HEK293 (cell line): ENCODE results near the gene IGF2BP1.
A peak's percentile ranks its signal among the peaks of the same experiment; 100 is the strongest.

Experiments used
- HOXD13 ChIP-seq: sonication (generic); formaldehyde crosslinking; IDR thresholded peaks from 2 replicates; pipeline ENCODE4 v1.8.0; 2022; ENCODE audit warnings: missing genetic modification reagents, borderline replicate concordance
- MYNN ChIP-seq: fragments of 450-650 bp; formaldehyde crosslinking; IDR thresholded peaks from 2 replicates; pipeline ENCODE4 v1.5.1; 2016; ENCODE audit warnings: missing biosample characterization, missing genetic modification characterization, borderline replicate concordance
- REPIN1 ChIP-seq: fragments of 450-650 bp; formaldehyde crosslinking; IDR thresholded peaks from 2 replicates; pipeline ENCODE4 v1.5.1; 2017; ENCODE audit warnings: missing biosample characterization, missing genetic modification characterization, low read depth
- SCRT2 ChIP-seq: fragments of 450-650 bp; formaldehyde crosslinking; IDR thresholded peaks from 2 replicates; pipeline ENCODE4 v1.5.1; 2016; ENCODE audit warnings: missing biosample characterization, missing genetic modification characterization
- SP2 ChIP-seq: fragments of 450-650 bp; formaldehyde crosslinking; IDR thresholded peaks from 2 replicates; pipeline ENCODE4 v1.5.1; 2016; ENCODE audit warnings: missing biosample characterization, missing genetic modification characterization
- ZNF169 ChIP-seq: fragments of 450-650 bp; formaldehyde crosslinking; IDR thresholded peaks from 2 replicates; pipeline ENCODE4 v1.5.1; 2016; ENCODE audit warnings: missing biosample characterization, missing genetic modification characterization
- ZNF2 ChIP-seq: fragments of 450-650 bp; formaldehyde crosslinking; IDR thresholded peaks from 2 replicates; pipeline ENCODE4 v1.5.1; 2016; ENCODE audit warnings: missing biosample characterization, missing genetic modification characterization
- ZNF394 ChIP-seq: fragments of 450-650 bp; formaldehyde crosslinking; IDR thresholded peaks from 2 replicates; pipeline ENCODE4 v1.5.1; 2016; ENCODE audit warnings: missing biosample characterization, missing genetic modification characterization, mild to moderate bottlenecking, moderate library complexity, borderline replicate concordance
- ZNF623 ChIP-seq: fragments of 450-650 bp; formaldehyde crosslinking; IDR thresholded peaks from 2 replicates; pipeline ENCODE4 v1.5.1; 2016; ENCODE audit warnings: missing biosample characterization, missing genetic modification characterization
- ZNF658 ChIP-seq: fragments of 450-650 bp; formaldehyde crosslinking; IDR thresholded peaks from 2 replicates; pipeline ENCODE4; 2016; ENCODE audit warnings: missing biosample characterization, missing genetic modification characterization
- TF ChIP-seq, protein P1 (sequence below): fragments of 450-650 bp; formaldehyde crosslinking; IDR thresholded peaks from 2 replicates; pipeline ENCODE4 v1.5.1; 2016; ENCODE audit warnings: missing biosample characterization, missing genetic modification characterization
- TF ChIP-seq, protein P2 (sequence below): fragments of 450-650 bp; formaldehyde crosslinking; IDR thresholded peaks from 2 replicates; pipeline ENCODE4 v1.5.1; 2016; ENCODE audit warnings: missing biosample characterization, missing genetic modification characterization
- TF ChIP-seq, protein P3 (sequence below): fragments of 450-650 bp; formaldehyde crosslinking; IDR thresholded peaks from 2 replicates; pipeline ENCODE4 v1.5.1; 2016; ENCODE audit warnings: missing biosample characterization, missing genetic modification characterization, low read depth
- TF ChIP-seq, protein P4 (sequence below): fragments of 450-650 bp; formaldehyde crosslinking; IDR thresholded peaks from 2 replicates; pipeline ENCODE4 v1.5.1; 2016; ENCODE audit warnings: missing biosample characterization, missing genetic modification characterization
- TF ChIP-seq, protein P5 (sequence below): fragments of 450-650 bp; formaldehyde crosslinking; IDR thresholded peaks from 2 replicates; pipeline ENCODE4 v1.5.1; 2017; ENCODE audit warnings: missing biosample characterization, mild to moderate bottlenecking, missing genetic modification characterization, moderate library complexity
- TF ChIP-seq, protein P6 (sequence below): fragments of 450-650 bp; formaldehyde crosslinking; IDR thresholded peaks from 2 replicates; pipeline ENCODE4; 2016; ENCODE audit warnings: missing biosample characterization, missing genetic modification characterization

The IGF2BP1 gene

DNA sequence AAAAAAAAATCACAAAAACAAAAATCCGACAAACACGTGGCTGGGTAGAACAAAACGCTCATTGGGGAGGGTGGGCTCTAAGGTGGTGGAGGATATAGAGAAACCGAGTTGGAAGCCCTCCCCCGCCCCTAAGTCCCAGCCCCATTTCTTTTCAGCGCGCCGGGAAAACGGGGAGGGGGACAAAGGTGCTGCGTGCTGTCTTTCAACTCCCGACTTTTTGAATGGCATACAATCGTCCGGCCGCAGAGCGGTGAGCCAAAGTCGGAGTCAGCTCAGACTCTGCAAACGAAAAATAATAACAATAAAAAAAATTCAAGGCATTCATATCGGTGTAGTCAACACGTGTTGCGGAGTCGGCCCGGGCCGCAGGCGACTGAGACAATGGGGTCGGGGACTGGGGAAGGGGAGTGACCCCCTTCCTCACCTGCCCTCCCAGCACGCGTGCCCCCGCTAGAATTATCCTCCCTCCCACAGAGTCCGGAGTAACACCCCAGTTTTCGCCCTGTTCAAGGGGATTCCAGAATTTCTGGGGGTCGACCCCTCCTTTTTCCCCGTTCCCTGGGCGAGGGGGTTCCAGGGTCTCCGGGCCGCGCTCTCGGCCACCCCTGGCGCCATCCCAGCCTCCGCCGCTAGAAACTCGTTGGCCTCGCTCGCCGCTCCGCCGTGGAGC is 1.7 kb upstream of the IGF2BP1 start (continued):
- TF ChIP-seq ZNF658 (no peak), MYNN (0 out of 2 replicates have a peak, but pooled peaks have one; percentile 4), HOXD13 (no peak), SCRT2 (tag by site-specific recombination) (peak; percentile 88), ZNF2 (tag by site-specific recombination) (peak; percentile 47; the same call in 1 of the 2 replicates), REPIN1 (tag by site-specific recombination) (no peak), ZNF394 (no peak), SP2 (tag by site-specific recombination) (peak; percentile 77), ZNF623 (tag by site-specific recombination) (0 out of 2 replicates have a peak, but pooled peaks have one; percentile 13), ZNF169 (no peak)
- TF ChIP-seq, protein P1, sequence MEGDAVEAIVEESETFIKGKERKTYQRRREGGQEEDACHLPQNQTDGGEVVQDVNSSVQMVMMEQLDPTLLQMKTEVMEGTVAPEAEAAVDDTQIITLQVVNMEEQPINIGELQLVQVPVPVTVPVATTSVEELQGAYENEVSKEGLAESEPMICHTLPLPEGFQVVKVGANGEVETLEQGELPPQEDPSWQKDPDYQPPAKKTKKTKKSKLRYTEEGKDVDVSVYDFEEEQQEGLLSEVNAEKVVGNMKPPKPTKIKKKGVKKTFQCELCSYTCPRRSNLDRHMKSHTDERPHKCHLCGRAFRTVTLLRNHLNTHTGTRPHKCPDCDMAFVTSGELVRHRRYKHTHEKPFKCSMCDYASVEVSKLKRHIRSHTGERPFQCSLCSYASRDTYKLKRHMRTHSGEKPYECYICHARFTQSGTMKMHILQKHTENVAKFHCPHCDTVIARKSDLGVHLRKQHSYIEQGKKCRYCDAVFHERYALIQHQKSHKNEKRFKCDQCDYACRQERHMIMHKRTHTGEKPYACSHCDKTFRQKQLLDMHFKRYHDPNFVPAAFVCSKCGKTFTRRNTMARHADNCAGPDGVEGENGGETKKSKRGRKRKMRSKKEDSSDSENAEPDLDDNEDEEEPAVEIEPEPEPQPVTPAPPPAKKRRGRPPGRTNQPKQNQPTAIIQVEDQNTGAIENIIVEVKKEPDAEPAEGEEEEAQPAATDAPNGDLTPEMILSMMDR (tag by site-specific recombination) = peak; percentile 71
- TF ChIP-seq, protein P2, sequence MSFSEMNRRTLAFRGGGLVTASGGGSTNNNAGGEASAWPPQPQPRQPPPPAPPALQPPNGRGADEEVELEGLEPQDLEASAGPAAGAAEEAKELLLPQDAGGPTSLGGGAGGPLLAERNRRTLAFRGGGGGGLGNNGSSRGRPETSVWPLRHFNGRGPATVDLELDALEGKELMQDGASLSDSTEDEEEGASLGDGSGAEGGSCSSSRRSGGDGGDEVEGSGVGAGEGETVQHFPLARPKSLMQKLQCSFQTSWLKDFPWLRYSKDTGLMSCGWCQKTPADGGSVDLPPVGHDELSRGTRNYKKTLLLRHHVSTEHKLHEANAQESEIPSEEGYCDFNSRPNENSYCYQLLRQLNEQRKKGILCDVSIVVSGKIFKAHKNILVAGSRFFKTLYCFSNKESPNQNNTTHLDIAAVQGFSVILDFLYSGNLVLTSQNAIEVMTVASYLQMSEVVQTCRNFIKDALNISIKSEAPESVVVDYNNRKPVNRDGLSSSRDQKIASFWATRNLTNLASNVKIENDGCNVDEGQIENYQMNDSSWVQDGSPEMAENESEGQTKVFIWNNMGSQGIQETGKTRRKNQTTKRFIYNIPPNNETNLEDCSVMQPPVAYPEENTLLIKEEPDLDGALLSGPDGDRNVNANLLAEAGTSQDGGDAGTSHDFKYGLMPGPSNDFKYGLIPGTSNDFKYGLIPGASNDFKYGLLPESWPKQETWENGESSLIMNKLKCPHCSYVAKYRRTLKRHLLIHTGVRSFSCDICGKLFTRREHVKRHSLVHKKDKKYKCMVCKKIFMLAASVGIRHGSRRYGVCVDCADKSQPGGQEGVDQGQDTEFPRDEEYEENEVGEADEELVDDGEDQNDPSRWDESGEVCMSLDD (tag by site-specific recombination) = peak; percentile 90; the same call in 1 of the 2 replicates
- TF ChIP-seq, protein P3, sequence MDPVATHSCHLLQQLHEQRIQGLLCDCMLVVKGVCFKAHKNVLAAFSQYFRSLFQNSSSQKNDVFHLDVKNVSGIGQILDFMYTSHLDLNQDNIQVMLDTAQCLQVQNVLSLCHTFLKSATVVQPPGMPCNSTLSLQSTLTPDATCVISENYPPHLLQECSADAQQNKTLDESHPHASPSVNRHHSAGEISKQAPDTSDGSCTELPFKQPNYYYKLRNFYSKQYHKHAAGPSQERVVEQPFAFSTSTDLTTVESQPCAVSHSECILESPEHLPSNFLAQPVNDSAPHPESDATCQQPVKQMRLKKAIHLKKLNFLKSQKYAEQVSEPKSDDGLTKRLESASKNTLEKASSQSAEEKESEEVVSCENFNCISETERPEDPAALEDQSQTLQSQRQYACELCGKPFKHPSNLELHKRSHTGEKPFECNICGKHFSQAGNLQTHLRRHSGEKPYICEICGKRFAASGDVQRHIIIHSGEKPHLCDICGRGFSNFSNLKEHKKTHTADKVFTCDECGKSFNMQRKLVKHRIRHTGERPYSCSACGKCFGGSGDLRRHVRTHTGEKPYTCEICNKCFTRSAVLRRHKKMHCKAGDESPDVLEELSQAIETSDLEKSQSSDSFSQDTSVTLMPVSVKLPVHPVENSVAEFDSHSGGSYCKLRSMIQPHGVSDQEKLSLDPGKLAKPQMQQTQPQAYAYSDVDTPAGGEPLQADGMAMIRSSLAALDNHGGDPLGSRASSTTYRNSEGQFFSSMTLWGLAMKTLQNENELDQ = no peak
- TF ChIP-seq, protein P4, sequence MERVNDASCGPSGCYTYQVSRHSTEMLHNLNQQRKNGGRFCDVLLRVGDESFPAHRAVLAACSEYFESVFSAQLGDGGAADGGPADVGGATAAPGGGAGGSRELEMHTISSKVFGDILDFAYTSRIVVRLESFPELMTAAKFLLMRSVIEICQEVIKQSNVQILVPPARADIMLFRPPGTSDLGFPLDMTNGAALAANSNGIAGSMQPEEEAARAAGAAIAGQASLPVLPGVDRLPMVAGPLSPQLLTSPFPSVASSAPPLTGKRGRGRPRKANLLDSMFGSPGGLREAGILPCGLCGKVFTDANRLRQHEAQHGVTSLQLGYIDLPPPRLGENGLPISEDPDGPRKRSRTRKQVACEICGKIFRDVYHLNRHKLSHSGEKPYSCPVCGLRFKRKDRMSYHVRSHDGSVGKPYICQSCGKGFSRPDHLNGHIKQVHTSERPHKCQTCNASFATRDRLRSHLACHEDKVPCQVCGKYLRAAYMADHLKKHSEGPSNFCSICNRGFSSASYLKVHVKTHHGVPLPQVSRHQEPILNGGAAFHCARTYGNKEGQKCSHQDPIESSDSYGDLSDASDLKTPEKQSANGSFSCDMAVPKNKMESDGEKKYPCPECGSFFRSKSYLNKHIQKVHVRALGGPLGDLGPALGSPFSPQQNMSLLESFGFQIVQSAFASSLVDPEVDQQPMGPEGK (tag by site-specific recombination) = peak; percentile 15; the same call in 1 of the 2 replicates
- TF ChIP-seq, protein P5, sequence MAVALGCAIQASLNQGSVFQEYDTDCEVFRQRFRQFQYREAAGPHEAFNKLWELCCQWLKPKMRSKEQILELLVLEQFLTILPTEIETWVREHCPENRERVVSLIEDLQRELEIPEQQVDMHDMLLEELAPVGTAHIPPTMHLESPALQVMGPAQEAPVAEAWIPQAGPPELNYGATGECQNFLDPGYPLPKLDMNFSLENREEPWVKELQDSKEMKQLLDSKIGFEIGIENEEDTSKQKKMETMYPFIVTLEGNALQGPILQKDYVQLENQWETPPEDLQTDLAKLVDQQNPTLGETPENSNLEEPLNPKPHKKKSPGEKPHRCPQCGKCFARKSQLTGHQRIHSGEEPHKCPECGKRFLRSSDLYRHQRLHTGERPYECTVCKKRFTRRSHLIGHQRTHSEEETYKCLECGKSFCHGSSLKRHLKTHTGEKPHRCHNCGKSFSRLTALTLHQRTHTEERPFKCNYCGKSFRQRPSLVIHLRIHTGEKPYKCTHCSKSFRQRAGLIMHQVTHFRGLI (tag by site-specific recombination) = no peak
- TF ChIP-seq, protein P6, sequence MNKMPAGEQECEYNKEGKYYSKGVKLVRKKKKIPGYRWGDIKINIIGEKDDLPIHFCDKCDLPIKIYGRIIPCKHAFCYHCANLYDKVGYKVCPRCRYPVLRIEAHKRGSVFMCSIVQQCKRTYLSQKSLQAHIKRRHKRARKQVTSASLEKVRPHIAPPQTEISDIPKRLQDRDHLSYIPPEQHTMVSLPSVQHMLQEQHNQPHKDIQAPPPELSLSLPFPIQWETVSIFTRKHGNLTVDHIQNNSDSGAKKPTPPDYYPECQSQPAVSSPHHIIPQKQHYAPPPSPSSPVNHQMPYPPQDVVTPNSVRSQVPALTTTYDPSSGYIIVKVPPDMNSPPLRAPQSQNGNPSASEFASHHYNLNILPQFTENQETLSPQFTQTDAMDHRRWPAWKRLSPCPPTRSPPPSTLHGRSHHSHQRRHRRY (tag by site-specific recombination) = peak; percentile 28; the same call in 1 of the 2 replicates
